GM21528 (cell line): ENCODE results near the gene IGF2BP2.
"Not testable (repeated sequence)": the region's sequence is repeated elsewhere in the genome, so short reads cannot be mapped to it uniquely, and the experiment has no call there.

ENCODE experiments used
- ATAC-seq: cut with Tn5 transposase; IDR thresholded peaks from one replicate; pipeline ENCODE4 v1.9.1; 2021; ENCODE audit warnings: mild to moderate bottlenecking, moderate library complexity; ENCODE audit not compliant: unreplicated experiment, low FRiP score

The IGF2BP2 gene

GRCh38 chr3:185717121-185717520, 107.7 kb downstream of the IGF2BP2 start:
- ATAC-seq = no peak

GRCh38 chr3:185716436-185717108, 108.3 kb downstream of the IGF2BP2 start:
- ATAC-seq = no peak

GRCh38 chr3:185715091-185715490, 109.8 kb downstream of the IGF2BP2 start:
- no peak for ATAC-seq

- no peak for ATAC-seq
Observed at GRCh38 chr3:185714085-185714484, 110.8 kb downstream of the IGF2BP2 start.

GRCh38 chr3:185713015-185713414, 111.8 kb downstream of the IGF2BP2 start:
- no peak for ATAC-seq

- no peak for ATAC-seq
Observed at GRCh38 chr3:185712337-185712736, 112.5 kb downstream of the IGF2BP2 start.

- ATAC-seq = no peak
Observed at GRCh38 chr3:185711255-185711870, 113.5 kb downstream of the IGF2BP2 start.

GRCh38 chr3:185709251-185709955, 115.4 kb downstream of the IGF2BP2 start:
- no peak for ATAC-seq

- ATAC-seq = no peak
Observed at GRCh38 chr3:185708392-185708791, 116.5 kb downstream of the IGF2BP2 start.

GRCh38 chr3:185705498-185705897, 119.3 kb downstream of the IGF2BP2 start:
- no peak for ATAC-seq

GRCh38 chr3:185702262-185703225, 122.3 kb downstream of the IGF2BP2 start:
- no peak for ATAC-seq

GRCh38 chr3:185701611-185702261, 123.1 kb downstream of the IGF2BP2 start:
- no peak for ATAC-seq

GRCh38 chr3:185699927-185700326, 124.9 kb downstream of the IGF2BP2 start:
- no peak for ATAC-seq

- not testable (repeated sequence) for ATAC-seq
Observed at GRCh38 chr3:185697228-185697627, 127.6 kb downstream of the IGF2BP2 start.

- no peak for ATAC-seq
Observed at GRCh38 chr3:185696039-185696438, 128.8 kb downstream of the IGF2BP2 start.

- ATAC-seq = no peak
Observed at GRCh38 chr3:185693985-185694653, 130.7 kb downstream of the IGF2BP2 start.

GRCh38 chr3:185691622-185692021, 133.2 kb downstream of the IGF2BP2 start:
- no peak for ATAC-seq

GRCh38 chr3:185687271-185687878, 137.5 kb downstream of the IGF2BP2 start:
- no peak for ATAC-seq
